Mesenchymal stem cell (in vitro differentiated cells and primary cell): ENCODE measurements around the gene TCF12.

Experiments used
- DNase-seq: peaks from one replicate; pipeline ENCODE4 v3.0.0-alpha.2; 2013
- H2AFZ ChIP-seq: one replicate; pipeline ENCODE4 v1.6.1; 2013; ENCODE audit warnings: low read depth, mild to moderate bottlenecking, control low read depth, inconsistent platforms, low read length, moderate library complexity
- H2AK5ac ChIP-seq: 2 replicates; pipeline ENCODE4 v1.6.1; 2013; ENCODE audit warnings: low read length, moderate library complexity, mild to moderate bottlenecking, inconsistent platforms; ENCODE audit not compliant: severe bottlenecking
- H2BK120ac ChIP-seq: one replicate; pipeline ENCODE4 v1.6.1; 2013; ENCODE audit warnings: low read depth, mild to moderate bottlenecking, inconsistent platforms, low read length, moderate library complexity
- H2BK12ac ChIP-seq, 2 experiments: one replicate each; pipeline ENCODE4 v1.6.1; 2013; ENCODE audit warnings: inconsistent platforms in 2 of 2, low read length in 2 of 2, mild to moderate bottlenecking in 2 of 2, moderate library complexity in 2 of 2, control low read depth in 1 of 2
- H2BK15ac ChIP-seq: one replicate; pipeline ENCODE4 v1.6.1; 2013; ENCODE audit warnings: mild to moderate bottlenecking, low read depth, inconsistent platforms; ENCODE audit not compliant: poor library complexity, severe bottlenecking
- H2BK5ac ChIP-seq: 2 replicates; pipeline ENCODE4 v1.6.1; 2013; ENCODE audit warnings: low read depth, mild to moderate bottlenecking, low read length, control low read depth, inconsistent platforms; ENCODE audit not compliant: poor library complexity, severe bottlenecking
- H3K14ac ChIP-seq, 2 experiments: one replicate each; pipeline ENCODE4 v1.6.1; 2013; ENCODE audit warnings: inconsistent platforms in 2 of 2, low read length in 2 of 2, control low read depth in 1 of 2, mild to moderate bottlenecking in 1 of 2, moderate library complexity in 1 of 2
- H3K18ac ChIP-seq, 2 experiments: one replicate each; pipeline ENCODE4 v1.6.1; 2013; ENCODE audit warnings: inconsistent platforms in 2 of 2, low read length in 2 of 2, control low read depth in 1 of 2, low read depth in 1 of 2, mild to moderate bottlenecking in 1 of 2
- H3K23ac ChIP-seq, 2 experiments: one replicate each; pipeline ENCODE4 v1.6.1; 2013; ENCODE audit warnings: inconsistent platforms in 2 of 2, low read length in 2 of 2, mild to moderate bottlenecking in 2 of 2, moderate library complexity in 2 of 2, control low read depth in 1 of 2
- H3K27ac ChIP-seq: 2 replicates; pipeline ENCODE4 v1.5.1; 2013; ENCODE audit warnings: mild to moderate bottlenecking, moderate library complexity, low read length, control low read depth, inconsistent platforms; ENCODE audit not compliant: poor library complexity, severe bottlenecking
- H3K27me3 ChIP-seq, 2 experiments: 2 replicates each; pipeline versions ENCODE4 v1.6.1 to v1.7.0; 2013; ENCODE audit warnings: low read length in 2 of 2, mild to moderate bottlenecking in 2 of 2, moderate library complexity in 2 of 2, control low read depth in 1 of 2, inconsistent platforms in 1 of 2; ENCODE audit not compliant: control insufficient read depth in 1 of 2, insufficient read depth in 1 of 2
- H3K36me3 ChIP-seq, 2 experiments: 2 replicates each; pipeline versions ENCODE4 v1.6.1 to v1.7.0; 2013; ENCODE audit warnings: low read length in 2 of 2, control low read depth in 1 of 2, inconsistent platforms in 1 of 2, low read depth in 1 of 2, mild to moderate bottlenecking in 1 of 2; ENCODE audit not compliant: insufficient read depth in 2 of 2, control insufficient read depth in 1 of 2
- H3K4ac ChIP-seq, 2 experiments: one replicate each; pipeline ENCODE4 v1.6.1; 2013; ENCODE audit warnings: inconsistent platforms in 2 of 2, low read length in 2 of 2, mild to moderate bottlenecking in 2 of 2, moderate library complexity in 2 of 2, control low read depth in 1 of 2, low read depth in 1 of 2
- H3K4me1 ChIP-seq: 2 replicates; pipeline ENCODE4 v1.6.1; 2013; ENCODE audit warnings: low read depth, low read length, control low read depth; ENCODE audit not compliant: control insufficient read depth, insufficient read depth
- H3K4me2 ChIP-seq: 2 replicates; pipeline ENCODE4 v1.6.1; 2013; ENCODE audit warnings: low read length, mild to moderate bottlenecking, inconsistent platforms; ENCODE audit not compliant: poor library complexity, severe bottlenecking
- H3K4me3 ChIP-seq, 2 experiments: 2 replicates each; pipeline versions ENCODE4 v1.5.1 to v1.7.0; 2013; ENCODE audit warnings: low read length in 2 of 2, mild to moderate bottlenecking in 2 of 2, control low read depth in 1 of 2, low read depth in 1 of 2; ENCODE audit not compliant: insufficient read depth in 1 of 2
- H3K79me1 ChIP-seq: replicated peaks from 2 replicates; pipeline ENCODE4 v1.6.1; 2013; ENCODE audit warnings: mild to moderate bottlenecking, control low read depth, low read length, inconsistent platforms; ENCODE audit not compliant: poor library complexity, severe bottlenecking
- H3K9ac ChIP-seq: 2 replicates; pipeline ENCODE4 v1.7.0; 2013; ENCODE audit warnings: mild to moderate bottlenecking, low read length, moderate library complexity
- H3K9me3 ChIP-seq: 2 replicates; pipeline ENCODE4 v1.7.0; 2013; ENCODE audit warnings: mild to moderate bottlenecking, low read length; ENCODE audit not compliant: control insufficient read depth
- H4K8ac ChIP-seq: one replicate; pipeline ENCODE4 v1.6.1; 2013; ENCODE audit warnings: inconsistent platforms, mild to moderate bottlenecking, low read length, moderate library complexity
- H4K91ac ChIP-seq: one replicate; pipeline ENCODE4 v1.6.1; 2013; ENCODE audit warnings: mild to moderate bottlenecking, low read length, inconsistent platforms
- WGBS: methylation state at CpG from one replicate; pipeline ENCODE4 v1.1.7; 2013; ENCODE audit warnings: mixed read lengths; 5-methylcytosine and 5-hydroxymethylcytosine counted together

The TCF12 gene

DNA sequence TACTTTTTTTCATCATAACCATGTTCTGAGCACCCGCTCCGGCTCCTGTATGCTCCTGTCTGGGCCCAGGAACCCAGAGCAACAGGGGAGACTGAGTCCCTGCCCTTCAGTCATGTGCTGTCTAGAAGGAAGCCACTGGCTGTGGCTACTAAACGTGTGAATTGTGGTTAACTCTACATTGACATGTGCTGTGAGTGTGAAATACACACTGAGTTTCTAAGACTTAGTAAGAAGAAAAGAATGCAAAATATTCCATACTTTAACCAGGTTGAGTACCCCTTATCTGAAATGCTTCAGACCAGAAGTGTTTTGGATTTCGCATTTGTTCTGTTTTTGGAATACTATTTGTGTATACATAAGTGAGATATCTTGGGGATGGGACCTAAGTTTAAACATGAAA lies 415.0 kb downstream of the TCF12 start:
- Histone ChIP-seq H2BK5ac (no peak overlapping the region), H4K8ac (no peak overlapping the region), H2AK5ac (no peak overlapping the region), H3K4me3 (no peak overlapping the region), H3K36me3 (no peaks in the 10 kb centered on the region), H3K79me1 (no peaks in the 10 kb centered on the region), H3K4me2 (no peak overlapping the region), H2BK15ac (no peak overlapping the region), H3K9ac (no peak overlapping the region), H3K4ac (no peak overlapping the region), H2BK12ac (no peak overlapping the region), H3K27ac (no peak overlapping the region), H2AFZ (no peak overlapping the region), H3K23ac (no peak overlapping the region), H2BK120ac (no peak overlapping the region), H4K91ac (no peak overlapping the region), H3K4me1 (peaks cover 22% of the 10 kb centered on the region), H3K9me3 (no peaks in the 10 kb centered on the region), H3K14ac (no peak overlapping the region), H3K18ac (no peak overlapping the region), H3K27me3 (peaks cover 0 to 12% of the 10 kb centered on the region in 2 experiments)
- 100% methylated on average over 2 of the region's 4 CpGs for WGBS
- no peak for DNase-seq

DNA sequence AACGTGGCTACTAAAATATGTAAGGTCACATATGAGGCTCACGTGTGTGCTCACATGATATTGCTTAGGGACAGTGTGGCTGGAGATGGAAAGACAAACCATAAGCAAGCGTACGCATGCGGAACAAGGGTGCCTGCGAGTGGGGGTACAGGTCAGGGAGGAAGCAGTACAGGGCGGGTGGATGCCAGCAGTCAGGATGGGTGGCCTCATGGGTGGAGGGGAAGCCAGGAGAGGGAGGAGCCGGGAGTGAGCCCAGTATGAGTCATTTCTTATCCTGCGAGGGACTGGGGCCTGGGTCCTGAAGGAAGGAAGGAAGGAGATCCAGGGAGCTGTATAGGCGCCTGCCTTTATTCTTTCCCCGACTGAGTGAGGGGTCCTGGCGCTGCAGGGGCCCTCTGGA lies 415.8 kb downstream of the TCF12 start:
- H3K27me3 ChIP-seq: peaks cover 0 to 12% of the 10 kb centered on the region in 2 experiments
- 54% methylated on average over 11 of the region's 12 CpGs for WGBS
- no peaks in the 10 kb centered on the region for H3K36me3 ChIP-seq
- no peak overlapping the region for H2BK12ac ChIP-seq
- peaks cover 22% of the 10 kb centered on the region for H3K4me1 ChIP-seq
- no peak overlapping the region for H3K27ac ChIP-seq
- peak overlapping the region; percentile 67 for H2AK5ac ChIP-seq
- no peak overlapping the region for H4K91ac ChIP-seq
- H3K23ac ChIP-seq: no peak overlapping the region
- H3K9ac ChIP-seq: no peak overlapping the region
- no peaks in the 10 kb centered on the region for H3K9me3 ChIP-seq
- H3K4me3 ChIP-seq: no peak overlapping the region
- H2BK120ac ChIP-seq: no peak overlapping the region
- no peak overlapping the region for H3K18ac ChIP-seq
- no peak overlapping the region for H2AFZ ChIP-seq
- H4K8ac ChIP-seq: no peak overlapping the region
- no peak overlapping the region for H2BK15ac ChIP-seq
- no peak overlapping the region for H3K4me2 ChIP-seq
- DNase-seq: peak; percentile 46
- H3K14ac ChIP-seq: no peak overlapping the region
- H3K79me1 ChIP-seq: no peaks in the 10 kb centered on the region
- no peak overlapping the region for H3K4ac ChIP-seq
- H2BK5ac ChIP-seq: no peak overlapping the region

DNA sequence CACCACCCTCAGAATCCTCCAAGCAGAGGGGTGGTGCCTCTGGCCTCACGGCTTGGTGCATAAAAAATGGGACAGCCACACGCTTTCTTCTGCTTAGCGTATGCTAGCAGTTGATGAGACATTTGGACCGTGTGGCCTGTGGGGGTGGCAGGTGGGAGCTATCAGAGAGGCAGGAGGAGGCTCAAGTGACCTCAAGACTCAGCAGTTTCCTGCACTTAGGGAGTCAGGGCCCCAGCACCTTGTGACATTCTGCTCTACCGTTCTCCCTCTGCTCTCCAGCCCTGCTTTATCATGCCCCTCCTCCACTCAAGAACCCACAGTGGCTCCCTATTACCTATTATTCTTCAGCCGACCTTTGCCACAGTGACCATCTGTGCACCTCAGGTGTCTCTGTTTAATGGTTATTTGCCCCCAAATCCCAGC lies 416.9 kb downstream of the TCF12 start:
- no peaks in the 10 kb centered on the region for H3K36me3 ChIP-seq
- H4K91ac ChIP-seq: no peak overlapping the region
- WGBS: 75% methylated on average over 6 of the region's 6 CpGs
- H3K23ac ChIP-seq: no peak overlapping the region
- H3K4me3 ChIP-seq: no peak overlapping the region
- H3K9ac ChIP-seq: no peak overlapping the region
- H3K4ac ChIP-seq: no peak overlapping the region
- no peak overlapping the region for H2AK5ac ChIP-seq
- H2BK15ac ChIP-seq: no peak overlapping the region
- H2BK120ac ChIP-seq: no peak overlapping the region
- no peak overlapping the region for H4K8ac ChIP-seq
- peaks cover 0 to 15% of the 10 kb centered on the region in 2 experiments for H3K27me3 ChIP-seq
- no peak overlapping the region for H3K4me2 ChIP-seq
- no peak overlapping the region for H3K27ac ChIP-seq
- no peak overlapping the region for H3K18ac ChIP-seq
- no peak overlapping the region for H2BK5ac ChIP-seq
- no peaks in the 10 kb centered on the region for H3K9me3 ChIP-seq
- no peaks in the 10 kb centered on the region for H3K79me1 ChIP-seq
- H2AFZ ChIP-seq: no peak overlapping the region
- DNase-seq: no peak
- H2BK12ac ChIP-seq: no peak overlapping the region
- no peak overlapping the region for H3K14ac ChIP-seq
- peaks cover 24% of the 10 kb centered on the region for H3K4me1 ChIP-seq

DNA sequence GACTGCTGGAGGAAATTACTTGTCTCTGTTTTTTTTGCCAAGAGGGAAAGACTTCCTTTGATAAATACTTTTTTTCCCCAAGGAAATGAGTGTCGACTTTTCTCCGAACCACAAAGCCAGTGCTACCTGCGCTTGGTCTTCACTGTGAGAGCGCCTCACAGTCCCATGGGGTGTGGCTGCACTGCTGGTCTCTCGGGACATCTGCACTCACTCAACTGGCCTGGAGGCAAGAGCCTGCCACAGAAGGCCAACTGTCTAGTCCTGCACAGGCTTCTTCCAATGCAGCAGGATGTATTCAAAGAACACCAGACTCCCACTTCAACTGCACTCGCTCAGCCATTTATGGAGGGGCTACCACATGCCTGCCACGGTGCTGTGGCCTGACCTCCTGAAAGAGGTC lies 417.3 kb downstream of the TCF12 start:
- Histone ChIP-seq H2AK5ac (peak overlapping the region; percentile 14), H3K9ac (no peak overlapping the region), H3K18ac (no peak overlapping the region), H4K91ac (no peak overlapping the region), H2BK15ac (no peak overlapping the region), H2BK120ac (no peak overlapping the region), H3K4ac (no peak overlapping the region), H3K27ac (no peak overlapping the region), H3K23ac (no peak overlapping the region), H3K79me1 (no peaks in the 10 kb centered on the region), H3K4me1 (peaks cover 24% of the 10 kb centered on the region), H3K14ac (no peak overlapping the region), H4K8ac (no peak overlapping the region), H3K4me2 (no peak overlapping the region), H3K9me3 (no peaks in the 10 kb centered on the region), H2BK5ac (no peak overlapping the region), H3K4me3 (no peak overlapping the region), H2AFZ (no peak overlapping the region), H3K27me3 (peaks cover 0 to 15% of the 10 kb centered on the region in 2 experiments), H3K36me3 (no peaks in the 10 kb centered on the region), H2BK12ac (no peak overlapping the region)
- 49% methylated on average over 7 of the region's 7 CpGs for WGBS
- no peak for DNase-seq
